Epithelial cell of proximal tubule (primary cell): Measurements from ENCODE around the gene SPATS2L. TPM values are rescaled to one million over a fixed set of nuclear protein-coding genes. Genes with fewer than 3 reads are reported as not detected.

Experiments
- DNase-seq: peaks from one replicate; pipeline ENCODE4 v3.0.0-alpha.2; 2011; ENCODE audit warnings: low read depth
- H3K4me3 ChIP-seq: 2 replicates; pipeline ENCODE4 v1.5.1; 2011; ENCODE audit warnings: low read depth, mild to moderate bottlenecking, low read length
- CTCF ChIP-seq: conservative IDR thresholded peaks from 2 replicates; pipeline ENCODE4 v1.5.1; 2012; ENCODE audit warnings: low read depth, mild to moderate bottlenecking, low read length
- total RNA-seq: library from RNA; depleted of rRNA; stranded (reverse); fragments of >200 nt; gene quantifications from 2 replicates; pipeline ENCODE4 v1.2.3, GENCODE V29; 2015

The SPATS2L gene
- total RNA-seq, 1 donor from 2014 or later = 93.9 TPM

- no peak for TF ChIP-seq CTCF
These were observed 160.2 kb downstream of the SPATS2L start for GRCh38 chr2:200466425-200467418.

GRCh38 chr2:200467806-200468681 lies 161.6 kb downstream of the SPATS2L start:
- no peak for DNase-seq
- TF ChIP-seq CTCF = no peak
- H3K4me3 ChIP-seq = no peak overlapping the region

More at GRCh38 chr2:200466425-200467418, 160.2 kb downstream of the SPATS2L start:
- no peak for DNase-seq
- no peak overlapping the region for H3K4me3 ChIP-seq

- no peak overlapping the region for H3K4me3 ChIP-seq
- TF ChIP-seq CTCF = no peak
- DNase-seq = no peak
These were observed 163.3 kb downstream of the SPATS2L start for GRCh38 chr2:200469708-200470211.

- no peak overlapping the region for H3K4me3 ChIP-seq
- DNase-seq = no peak
- no peak for TF ChIP-seq CTCF
These were observed 163.7 kb downstream of the SPATS2L start for GRCh38 chr2:200470230-200470629.

GRCh38 chr2:200471324-200471848 lies 164.9 kb downstream of the SPATS2L start:
- DNase-seq = no peak
- H3K4me3 ChIP-seq = no peak overlapping the region
- peak; percentile 69 for TF ChIP-seq CTCF

GRCh38 chr2:200471928-200472645 lies 165.6 kb downstream of the SPATS2L start:
- TF ChIP-seq CTCF = no peak
- DNase-seq = no peak
- no peak overlapping the region for H3K4me3 ChIP-seq
